ENCODE results near the gene SHPK.
"Not testable (repeated sequence)": the region's sequence is repeated elsewhere in the genome, so short reads cannot be mapped to it uniquely, and the experiment has no call there.

The SHPK gene

GRCh38 chr17:3569534-3570137 is 66.4 kb downstream of the SHPK start:
- no peak for TF ChIP-seq CTCF (IDR thresholded peaks at IDR 0.05; ENCODE audit: low read length, missing control alignments)
- H3K4me3 ChIP-seq (replicated peaks; ENCODE audit: low read depth, low read length), result no peak overlapping the region
- DNase-seq (ENCODE audit: low read depth), result no peak

GRCh38 chr17:3566551-3566950 is 69.5 kb downstream of the SHPK start:
- TF ChIP-seq CTCF (IDR thresholded peaks at IDR 0.05; ENCODE audit: low read length, missing control alignments), result no peak
- DNase-seq (ENCODE audit: low read depth), result no peak
- H3K4me3 ChIP-seq (replicated peaks; ENCODE audit: low read depth, low read length), result no peak overlapping the region

- no peak for DNase-seq (ENCODE audit: low read depth)
- no peak for TF ChIP-seq CTCF (IDR thresholded peaks at IDR 0.05; ENCODE audit: low read length, missing control alignments)
Observed at GRCh38 chr17:3565143-3565542, 70.9 kb downstream of the SHPK start.

GRCh38 chr17:3564241-3564640 is 71.8 kb downstream of the SHPK start:
- not testable (repeated sequence) for DNase-seq (ENCODE audit: low read depth); H3K4me3 ChIP-seq (replicated peaks; ENCODE audit: low read depth, low read length)

More at GRCh38 chr17:3565143-3565542, 70.9 kb downstream of the SHPK start:
- no peak overlapping the region for H3K4me3 ChIP-seq (replicated peaks; ENCODE audit: low read depth, low read length)

GRCh38 chr17:3559270-3559645 is 76.8 kb downstream of the SHPK start:
- no peak for DNase-seq (ENCODE audit: low read depth)
- H3K4me3 ChIP-seq (replicated peaks; ENCODE audit: low read depth, low read length), result no peak overlapping the region
- TF ChIP-seq CTCF (IDR thresholded peaks at IDR 0.05; ENCODE audit: low read length, missing control alignments), result no peak

- H3K4me3 ChIP-seq (replicated peaks; ENCODE audit: low read depth, low read length), result no peak overlapping the region
- no peak for TF ChIP-seq CTCF (IDR thresholded peaks at IDR 0.05; ENCODE audit: low read length, missing control alignments)
- DNase-seq (ENCODE audit: low read depth), result peak; percentile 45
Observed at GRCh38 chr17:3558603-3559269, 77.3 kb downstream of the SHPK start.
